ENCODE results near the gene ZBTB21. TPM values are rescaled to one million over a fixed set of nuclear protein-coding genes. Genes with fewer than 3 reads are reported as not detected.
A peak's percentile ranks its signal among the peaks of the same experiment; 100 is the strongest.

ZBTB21 gene
- total and polyA plus RNA-seq, 9 of the 15 experiments (the other 6 are each of a cell fraction or from before 2014, with no cell fraction given) = 2.2 to 15.2 (median 8.7) TPM

- intact Hi-C loops (cut with micrococcal nuclease) = no loop called here
- FAIRE-seq = no peak
- H3K9ac ChIP-seq (ENCODE audit: insufficient read depth in 1 of 2, low read depth in 2 of 2, low read length in 2 of 2) = peak overlapping the region; percentile 68 to 90
Observed at GRCh38 chr21:41952568-41953248, 57.5 kb downstream of the ZBTB21 start.

More at GRCh38 chr21:41952568-41953248, 57.5 kb downstream of the ZBTB21 start:
- H3K4me3 ChIP-seq = peak overlapping the region; percentile 59
- no peak for TF ChIP-seq ZNF589 (CRISPR knock-in tag; IDR thresholded peaks at IDR 0.05; ENCODE audit: low read depth)
- TF ChIP-seq ZBTB11 (CRISPR knock-in tag; IDR thresholded peaks at IDR 0.05) = 0 out of 6 replicates have a peak, but pooled peaks of 1 of the 3 experiments have one; percentile 29
- TF ChIP-seq ZNF146 (CRISPR knock-in tag; IDR thresholded peaks at IDR 0.05; ENCODE audit: unreplicated experiment) = no peak
- 0 out of 2 replicates have a peak, but pooled peaks have one; percentile 39 for TF ChIP-seq GABPB1 (CRISPR knock-in tag; IDR thresholded peaks at IDR 0.05)
- TF ChIP-seq E2F6 (IDR thresholded peaks at IDR 0.05; ENCODE audit: borderline replicate concordance in 1 of 2, extremely low read depth in 1 of 2, insufficient read depth in 1 of 2, insufficient read length in 1 of 2, low read depth in 1 of 2, low read length in 1 of 2, poor library complexity in 1 of 2, severe bottlenecking in 1 of 2) = peak in 1 of 2 experiments; percentile 22
- ChIA-PET POLR2A (interaction anchor here (1.1 to 1.7 kb wide), 5 partner anchors 8 to 53 kb away, joined by 3 to 5 read pairs (median 4); no protein-coding TSS in a partner anchor), CTCF (ENCODE audit: low intra/inter-chr PET ratio) (no interaction called here)
- in situ Hi-C loops (cut with MboI) = no loop called here
- H3K4me1 ChIP-seq (replicated peaks in 1 of 2; ENCODE audit: control insufficient read depth in 2 of 2, insufficient read depth in 2 of 2, low read length in 2 of 2) = peaks cover 35 to 68% of the 10 kb centered on the region in 2 experiments
- no peak for DNase-seq (ENCODE audit: extremely low read depth in 1 of 4, low spot score in 3 of 4)
- TSS peak; percentile 54 for BruUV-seq (replicated peaks)
- peak overlapping the region; percentile 70 for H3K4me2 ChIP-seq (ENCODE audit: insufficient read depth, low read length)
- peak overlapping the region; percentile 72; the same call in 2 of the 3 replicates for H3K27ac ChIP-seq (ENCODE audit: extremely low read depth, low read depth, low read length)
- peaks cover 7% of the 10 kb centered on the region; the same call in 2 of the 3 replicates for H3K36me3 ChIP-seq (ENCODE audit: control insufficient read depth, insufficient read depth, low read length)
- H3K27me3 ChIP-seq (ENCODE audit: control insufficient read depth in 2 of 2, insufficient read depth in 2 of 2, low read length in 2 of 2) = 0 out of 5 replicates have a peak, but pooled peaks cover 0 to 4% of the 10 kb centered on the region in 2 experiments
- H3K9me3 ChIP-seq (replicated peaks; ENCODE audit: control insufficient read depth, insufficient read depth, low read depth, low read length) = no peaks in the 10 kb centered on the region
- H4K20me1 ChIP-seq (replicated peaks; ENCODE audit: control insufficient read depth, insufficient read depth, low read length) = peaks cover 16% of the 10 kb centered on the region; the same call in 1 of the 2 replicates
- no peaks in the 10 kb centered on the region for H3K9me1 ChIP-seq (ENCODE audit: control insufficient read depth, insufficient read depth, low read length)
- ATAC-seq = no peak
- peaks cover 34% of the 10 kb centered on the region for H3K79me2 ChIP-seq (ENCODE audit: control insufficient read depth, insufficient read depth, low read length)
- 28% methylated on average over 30 of the region's 30 CpGs for whole genome bisulfite sequencing (ENCODE audit: insufficient coverage, low coverage, missing lambda C conversion rate)
- H2AFZ ChIP-seq (ENCODE audit: low read depth, low read length) = no peak overlapping the region; the same call in 1 of the 2 replicates

Measured in K562 (cell line).